Heart right ventricle (tissue), 16 donors: ENCODE results near the gene TMEM9. TPM values are rescaled to one million over a fixed set of nuclear protein-coding genes. Genes with fewer than 3 reads are reported as not detected.
A peak's percentile ranks its signal among the peaks of the same experiment; 100 is the strongest.

Source experiments
- ATAC-seq, 8 donors: fragments of 200-7000 bp; cut with Tn5 transposase; one replicate each; pipeline ENCODE4 v1.9.1; 2020; ENCODE audit warnings: mild to moderate bottlenecking in 8 of 8, moderate library complexity in 8 of 8, moderate number of reproducible peaks in 1 of 8
- DNase-seq, 2 donors: peaks; one replicate each; pipeline ENCODE4 v3.0.0-alpha.2; 2020
- H3K27ac ChIP-seq, 10 donors: fragments of 200-600 bp; sonication (generic) in 2 of 10; one replicate each; pipeline versions ENCODE4 v1.5.0 to v1.8.0; 2020 to 2022; ENCODE audit warnings: mild to moderate bottlenecking in 3 of 10
- H3K27me3 ChIP-seq, 7 donors: fragments of 200-600 bp; one replicate each; pipeline ENCODE4 v1.8.0; 2021 to 2022; ENCODE audit warnings: mild to moderate bottlenecking in 2 of 7
- H3K36me3 ChIP-seq, 9 donors: fragments of 200-600 bp; sonication (generic) in 1 of 9; one replicate each; pipeline versions ENCODE4 v1.5.0 to v1.8.0; 2020 to 2022; ENCODE audit warnings: mild to moderate bottlenecking in 2 of 9
- H3K4me1 ChIP-seq, 9 donors: fragments of 200-600 bp; sonication (generic) in 1 of 9; one replicate each; pipeline versions ENCODE4 v1.5.0 to v1.8.0; 2020 to 2022; ENCODE audit warnings: mild to moderate bottlenecking in 4 of 9
- H3K4me3 ChIP-seq, 10 donors: fragments of 200-600 bp; sonication (generic) in 2 of 10; one replicate each; pipeline versions ENCODE4 v1.5.0 to v1.8.0; 2020 to 2022; ENCODE audit warnings: mild to moderate bottlenecking in 7 of 10, moderate library complexity in 2 of 10
- H3K9me3 ChIP-seq, 11 donors: fragments of 200-600 bp in 10 of 11; sonication (generic) in 2 of 11; one replicate each; pipeline versions ENCODE4 v1.5.0 to v1.8.0; 2013 to 2022; ENCODE audit warnings: mild to moderate bottlenecking in 2 of 11, control low read depth in 1 of 11, moderate library complexity in 1 of 11
- CTCF ChIP-seq, 9 donors: fragments of 200-600 bp; sonication (generic) in 2 of 9; IDR thresholded peaks; one replicate each; pipeline versions ENCODE4 v1.5.0 to v1.8.0; 2021 to 2022; ENCODE audit warnings: antibody characterized with exemption in 9 of 9, mild to moderate bottlenecking in 5 of 9, moderate library complexity in 1 of 9
- WGBS, 2 donors: extraction: QIAGEN DNeasy Blood & Tissue Kit; methylation state at CpG; one replicate each; pipeline ENCODE4 v1.1.7; 2013; ENCODE audit warnings: inconsistent platforms in 1 of 2; 5-methylcytosine and 5-hydroxymethylcytosine counted together
- intact Hi-C, 10 donors: fragments of 100-400 bp; cut with DNase I; formaldehyde crosslinking; loops; one replicate each; pipeline versions ENCODE4 v1.11.1 to v1.14.2; 2022
- polyA plus RNA-seq, 2 donors: library from polyadenylated mRNA; stranded (reverse); fragments of 200-250 nt; gene quantifications; one replicate each; pipeline ENCODE4 v1.2.3, GENCODE V29; 2013
- total RNA-seq, 10 donors: library from RNA; stranded (reverse); fragmentation: NEBNext Ultra II Directional in 3 of 10; extraction: Animal tissue kit (Norgen Biotek cat#: 25700) in 3 of 10; gene quantifications; one replicate each; pipeline versions ENCODE4 v1.2.1 to v1.2.4, GENCODE V29; 2021 to 2023
- donor health status: Arrhythmogenic right ventricular cardiomyopathy.
- donor health status: ischemic (EF 13 %, LVEDD 7.1; RV severe dilation, severe dysfunction).
- donor health status: healthy with polysubstance abuse.
- donor health status: DM: no; HTN: yes; CAD: no.
- donor health status: DM: no; HTN: no; CAD: no.
- donor health status: ischemic (EF 25% LVEDD 6.9; RV normal size, moderate dysfunction).
- donor health status: ischemic (EF 25% LVEDD 5.7; RV mildly dilated, moderate dysfunction).
- donor health status: healthy.
- donor health status: DM: yes; HTN: yes; CAD: no.
- donor health status: Ischemic cardiomyopathy.
- donor health status: ischemic (EF 35%, LVEDD 5.7; RV mildly dilated, moderate dysfunction).
- donor health status: nonischemic (EF 11% LVEDD 7.7; RV severe dilation, severe dysfunction).
- donor health status: DM: yes; HTN: yes; CAD: no.
- donor health status: PGD.
- donor health status: ischemic (EF 29% LVEDD 5.4; RV normal size, mild dysfunction).
- donor health status: nonischemic (EF 23%, LVEDD 6.1; RV moderate dilation, normal function).

The TMEM9 gene
- total and polyA plus RNA-seq, 12 donors: 19.6 to 49.6 (median 25.4) TPM

GRCh38 chr1:201156819-201157218 lies 2.5 kb upstream of the TMEM9 start:
- Histone ChIP-seq H3K4me3 (no peak overlapping the region), H3K4me1 (peaks cover 3 to 18% (median 14%) of the 10 kb centered on the region in 9 donors), H3K27me3 (peaks cover 0 to 11% (median 0%) of the 10 kb centered on the region in 7 donors), H3K9me3 (no peaks in the 10 kb centered on the region), H3K27ac (no peak overlapping the region), H3K36me3 (peaks cover 0 to 4% (median 0%) of the 10 kb centered on the region in 9 donors)
- DNase-seq (no peak), ATAC-seq (no peak)
- intact Hi-C loops: no loop called here
- TF ChIP-seq CTCF (IDR thresholded peaks at IDR 0.05): no peak

- no peak overlapping the region for H3K4me3 ChIP-seq
- H3K27ac ChIP-seq: no peak overlapping the region
- no peaks in the 10 kb centered on the region for H3K9me3 ChIP-seq
- TF ChIP-seq CTCF (IDR thresholded peaks at IDR 0.05): no peak
- ATAC-seq (no peak), DNase-seq (no peak)
- intact Hi-C loops: no loop called here
- WGBS, 2 donors: 81 to 88% methylated on average over 3 of the region's 3 CpGs
- H3K36me3 ChIP-seq: peaks cover 0 to 9% (median under 1%) of the 10 kb centered on the region in 9 donors
- H3K27me3 ChIP-seq: peaks cover 0 to 11% (median 0%) of the 10 kb centered on the region in 7 donors
- H3K4me1 ChIP-seq: peaks cover 3 to 18% (median 14%) of the 10 kb centered on the region in 9 donors
Observed at GRCh38 chr1:201156346-201156745, 2.1 kb upstream of the TMEM9 start.

GRCh38 chr1:201155354-201155753 lies 1.1 kb upstream of the TMEM9 start:
- 88% methylated on average over 2 of the region's 2 CpGs for WGBS, 2 donors
- no peak overlapping the region for H3K27ac ChIP-seq
- DNase-seq (no peak), ATAC-seq (no peak)
- no peak for TF ChIP-seq CTCF (IDR thresholded peaks at IDR 0.05)
- H3K4me3 ChIP-seq: peak overlapping the region in 1 of 10 donors; percentile 96
- peaks cover 3 to 18% (median 14%) of the 10 kb centered on the region in 9 donors for H3K4me1 ChIP-seq
- H3K36me3 ChIP-seq: peaks cover 0 to 19% (median 7%) of the 10 kb centered on the region in 9 donors
- peaks cover 0 to 9% (median 0%) of the 10 kb centered on the region in 7 donors for H3K27me3 ChIP-seq
- no peaks in the 10 kb centered on the region for H3K9me3 ChIP-seq
- intact Hi-C loops: no loop called here

GRCh38 chr1:201153474-201154388 lies 543 bp downstream of the TMEM9 start:
- DNase-seq: no peak
- Histone ChIP-seq H3K4me1 (peaks cover 3 to 18% (median 14%) of the 10 kb centered on the region in 9 donors), H3K36me3 (peaks cover 0 to 35% (median 7%) of the 10 kb centered on the region in 9 donors), H3K4me3 (peak overlapping the region; percentile 61 to 98 (median 88)), H3K27ac (peak overlapping the region; percentile 29 to 77 (median 64)), H3K9me3 (no peaks in the 10 kb centered on the region), H3K27me3 (no peaks in the 10 kb centered on the region)
- ATAC-seq: peak; percentile 80 to 88 (median 84)
- TF ChIP-seq CTCF (IDR thresholded peaks at IDR 0.05): no peak
- intact Hi-C loops: loop anchor here in 1 of 10 donors (1.0 kb wide), 1 partner anchor 17 kb away; no protein-coding TSS in a partner anchor
- WGBS, 2 donors: 3% methylated on average over 37 of the region's 37 CpGs
